HTERT RPE-1 (cell line): ENCODE data around the gene TRIM44.
"Not testable (repeated sequence)": the region's sequence is repeated elsewhere in the genome, so short reads cannot be mapped to it uniquely, and the experiment has no call there.

Experiments
- in situ Hi-C: fragments of 300-500 bp; cut with MboI; formaldehyde crosslinking; loops from 4 replicates; pipeline ENCODE4 v1.14.3; 2020; ENCODE audit warnings: low sequenced_read_pairs

Gene TRIM44

DNA sequence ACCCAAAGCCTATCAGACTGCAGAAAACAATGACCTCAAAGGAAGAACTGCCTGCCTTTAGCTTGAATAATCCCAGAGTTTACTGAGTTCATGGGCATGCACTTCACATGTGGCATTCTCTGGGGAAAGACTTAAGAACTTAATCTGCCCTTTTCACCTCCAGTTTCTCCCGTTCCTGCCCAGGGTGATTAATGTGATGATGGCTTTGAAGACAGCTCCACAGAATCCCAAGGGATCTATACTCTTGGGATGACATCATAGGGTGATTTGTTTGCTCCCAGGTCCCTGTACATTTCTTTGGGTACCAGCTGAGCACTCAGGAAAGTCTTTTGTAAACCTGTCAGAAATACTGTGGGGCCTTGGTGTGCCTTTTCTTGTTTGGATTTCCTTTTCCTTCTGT is 30.3 kb upstream of the TRIM44 start:
- in situ Hi-C loops, result no loop called here

GRCh38 chr11:35633827-35634423 is 28.6 kb upstream of the TRIM44 start:
- in situ Hi-C loops, result no loop called here

- in situ Hi-C loops, result no loop called here
Observed at GRCh38 chr11:35635933-35636332, 26.6 kb upstream of the TRIM44 start.

DNA sequence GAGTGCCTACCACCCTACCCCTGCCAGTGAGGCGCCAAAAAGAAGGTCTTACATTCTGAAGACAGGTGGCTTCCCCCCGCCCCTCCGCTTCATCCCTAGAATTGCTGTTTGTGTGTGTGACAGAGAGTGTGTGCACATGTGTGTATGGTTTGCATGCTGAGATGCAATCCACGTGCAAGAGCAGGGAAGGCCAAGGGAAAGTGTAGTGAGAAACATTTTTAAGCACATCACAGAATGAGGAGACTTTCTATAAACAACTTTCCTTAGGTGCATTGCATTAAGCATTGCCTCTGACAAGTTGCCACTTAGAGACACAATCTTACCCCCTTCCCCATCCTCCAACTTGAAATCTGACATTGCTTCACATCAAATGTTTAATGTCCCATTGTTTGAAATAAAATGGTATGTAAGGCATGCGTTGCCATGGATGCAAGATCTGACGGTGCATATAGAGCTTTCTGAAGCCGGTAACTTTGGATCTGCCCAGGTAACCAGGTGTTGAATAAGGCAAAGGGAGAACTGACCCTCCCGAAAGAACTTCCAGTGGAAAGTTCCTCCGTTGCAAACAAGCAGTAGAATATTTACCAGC is 22.9 kb upstream of the TRIM44 start:
- in situ Hi-C loops, result no loop called here

DNA sequence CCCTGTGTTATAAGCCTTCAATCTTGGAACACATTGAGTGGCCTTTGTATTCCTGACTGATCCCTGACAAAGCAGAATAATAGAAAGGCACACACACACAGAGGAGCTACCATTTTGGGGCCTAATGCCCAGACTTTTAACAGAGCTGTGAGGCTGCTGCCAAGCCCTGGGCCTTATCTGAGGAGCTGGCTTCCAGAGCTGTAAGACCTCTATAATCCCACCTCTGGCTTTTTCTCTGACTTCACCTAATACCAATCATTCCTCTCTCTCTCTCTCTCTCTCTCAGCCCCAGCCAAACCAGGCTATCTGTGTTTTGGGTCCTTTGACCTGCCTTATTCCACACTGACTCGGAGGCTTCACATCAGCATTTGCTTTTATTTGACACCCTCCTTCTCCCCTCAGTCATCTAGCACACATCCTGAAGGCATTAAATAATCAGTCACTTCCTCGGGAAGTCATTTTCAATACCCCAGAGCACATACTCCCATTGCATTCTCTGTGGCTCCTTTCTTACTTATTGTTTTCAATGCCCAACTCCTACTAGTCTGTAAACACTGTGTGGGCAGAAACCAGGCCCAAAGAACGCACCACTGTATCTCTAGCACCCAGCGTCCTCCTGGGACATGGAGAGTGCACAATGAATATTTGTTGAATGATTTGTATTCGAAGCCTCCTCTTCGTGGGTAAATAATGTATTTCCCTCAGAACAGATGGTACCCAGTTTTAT is 21.2 kb upstream of the TRIM44 start:
- in situ Hi-C loops, result no loop called here

DNA sequence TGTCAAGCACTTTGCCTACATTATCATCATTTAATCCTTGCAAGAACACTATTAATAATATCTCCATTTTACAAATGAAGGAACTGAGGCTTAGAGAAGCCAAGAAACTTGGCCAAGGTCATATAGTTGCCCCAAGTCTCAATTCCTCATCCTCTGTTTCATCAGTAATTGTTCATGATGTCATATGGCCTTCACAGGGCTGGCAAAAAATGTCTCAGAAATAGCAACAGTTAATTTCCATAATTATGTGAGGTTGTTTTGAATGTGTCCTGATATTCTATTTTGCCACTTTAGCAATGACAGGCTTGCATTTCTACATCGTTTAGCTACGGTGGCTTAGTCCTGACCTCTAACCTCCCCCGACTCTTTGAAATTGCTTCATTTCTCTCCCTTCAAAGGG is 20.6 kb upstream of the TRIM44 start:
- in situ Hi-C loops, result no loop called here

- in situ Hi-C loops, result no loop called here
Observed at GRCh38 chr11:35647421-35648093, 15.0 kb upstream of the TRIM44 start.

- in situ Hi-C loops, result no loop called here
Observed at GRCh38 chr11:35650006-35650405, 12.6 kb upstream of the TRIM44 start.

DNA sequence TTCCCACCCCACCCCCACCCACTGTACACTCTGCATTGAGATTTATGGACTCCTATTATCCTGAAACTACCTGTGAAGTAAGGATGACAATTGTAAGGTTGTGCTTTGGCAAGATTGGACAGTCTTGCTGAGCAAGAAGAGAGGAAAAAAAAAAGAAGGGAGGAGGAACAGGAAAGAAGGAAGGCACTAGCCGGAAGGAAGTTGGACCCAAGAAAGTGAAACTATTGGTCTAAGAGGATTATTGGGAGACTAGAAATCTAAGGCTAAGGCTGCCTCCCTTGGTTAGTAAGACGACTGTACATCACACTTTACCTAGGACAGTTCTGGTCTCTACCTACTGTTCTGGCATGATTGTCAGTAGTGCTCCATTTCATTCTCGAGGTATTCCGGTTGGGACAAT is 12.1 kb upstream of the TRIM44 start:
- in situ Hi-C loops, result no loop called here

GRCh38 chr11:35651263-35651662 is 11.3 kb upstream of the TRIM44 start:
- in situ Hi-C loops, result no loop called here

DNA sequence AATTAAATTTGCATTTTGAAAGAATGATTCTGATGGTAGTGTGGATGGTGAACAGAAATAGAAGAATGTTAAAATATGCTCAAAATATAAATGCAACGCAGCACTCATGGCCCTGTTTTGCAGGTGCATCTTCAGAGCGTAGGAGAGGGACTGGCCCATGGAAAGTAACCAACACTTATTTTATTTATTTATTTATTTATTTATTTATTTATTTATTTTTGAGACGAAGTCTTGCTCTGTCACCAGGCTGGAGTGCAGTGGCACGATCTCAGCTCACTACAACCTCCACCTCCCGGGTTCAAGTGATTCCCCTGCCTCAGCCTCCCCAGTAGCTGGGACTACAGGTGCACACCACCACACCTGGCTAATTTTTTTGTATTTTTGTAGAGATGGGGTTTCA is 9.8 kb upstream of the TRIM44 start:
- in situ Hi-C loops, result not testable (repeated sequence)

GRCh38 chr11:35654711-35655110 is 7.9 kb upstream of the TRIM44 start:
- in situ Hi-C loops, result no loop called here

GRCh38 chr11:35655254-35655653 is 7.3 kb upstream of the TRIM44 start:
- in situ Hi-C loops, result no loop called here

DNA sequence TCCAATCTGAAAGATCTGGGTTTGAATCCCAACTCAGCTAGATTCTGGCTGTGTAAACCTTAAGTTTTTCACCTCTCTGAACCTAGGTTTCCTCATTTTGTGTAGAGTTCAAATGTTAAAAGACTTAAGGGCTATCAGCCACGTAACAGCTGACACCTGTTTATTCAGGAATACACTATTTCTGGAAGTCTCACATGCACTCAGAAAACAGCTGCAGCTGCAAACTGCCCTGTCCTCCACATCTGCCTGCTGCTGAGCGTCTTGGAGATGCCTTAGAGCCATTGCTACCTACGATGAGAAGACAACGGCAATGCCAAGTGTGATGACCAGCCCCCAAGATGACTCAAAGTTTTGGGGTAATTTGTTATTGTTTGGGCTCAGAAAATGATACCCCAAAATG is 6.7 kb upstream of the TRIM44 start:
- in situ Hi-C loops, result no loop called here

- in situ Hi-C loops, result no loop called here
Observed at GRCh38 chr11:35658020-35658948, 4.3 kb upstream of the TRIM44 start.

DNA sequence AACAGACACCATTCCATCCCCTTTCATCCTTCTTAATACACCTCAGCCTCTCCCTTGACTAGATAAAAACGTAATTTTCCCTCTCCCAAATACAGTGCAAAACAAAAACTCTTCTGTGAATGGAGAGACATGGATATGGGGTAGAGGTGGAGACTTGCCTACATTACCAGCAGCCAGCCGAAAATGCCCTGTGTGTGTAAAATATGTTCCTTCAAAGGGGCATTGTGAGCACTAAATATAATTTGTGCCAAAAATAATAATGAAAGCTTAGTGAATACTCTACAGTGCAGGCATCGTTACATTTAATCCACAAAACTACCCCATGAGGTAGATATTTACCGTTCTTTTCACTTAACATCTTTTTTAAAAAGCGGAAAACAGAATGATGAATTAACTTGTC is 1.0 kb upstream of the TRIM44 start:
- in situ Hi-C loops, result no loop called here

DNA sequence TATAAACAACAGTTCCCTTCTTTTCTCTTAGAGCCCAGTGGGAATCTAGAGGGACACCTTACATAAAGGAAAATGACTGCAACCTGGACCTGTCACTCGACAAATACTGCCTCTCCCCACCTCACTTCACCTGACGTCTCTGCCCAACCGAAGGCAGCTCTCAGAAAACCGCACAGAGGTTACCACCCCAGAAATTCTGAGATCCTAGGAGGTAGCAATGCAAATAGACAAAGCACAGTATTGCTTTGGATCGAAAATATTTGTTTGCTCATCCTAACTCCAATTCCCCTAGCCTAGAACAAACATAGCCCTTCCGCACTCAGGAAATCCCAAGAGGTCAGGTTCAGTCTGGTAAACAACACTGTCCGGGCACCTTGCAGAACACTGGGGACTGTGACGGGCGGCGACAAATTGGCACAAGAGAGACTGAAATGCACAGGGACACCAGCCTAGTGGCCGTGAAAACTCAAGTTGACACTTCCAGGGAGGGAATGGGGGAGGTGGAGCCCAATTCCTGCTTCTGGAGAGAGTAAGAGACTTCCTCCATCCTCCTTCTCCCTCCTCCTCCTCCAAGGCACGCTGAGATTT is 420 bp upstream of the TRIM44 start:
- in situ Hi-C loops, result no loop called here

DNA sequence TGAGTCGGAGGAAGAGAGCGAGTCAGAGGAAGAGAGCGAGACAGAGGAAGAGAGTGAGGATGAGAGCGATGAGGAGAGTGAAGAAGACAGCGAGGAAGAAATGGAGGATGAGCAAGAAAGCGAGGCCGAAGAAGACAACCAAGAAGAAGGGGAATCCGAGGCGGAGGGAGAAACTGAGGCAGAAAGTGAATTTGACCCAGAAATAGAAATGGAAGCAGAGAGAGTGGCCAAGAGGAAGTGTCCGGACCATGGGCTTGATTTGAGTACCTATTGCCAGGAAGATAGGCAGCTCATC is 780 bp downstream of the TRIM44 start:
- in situ Hi-C loops, result no loop called here

DNA sequence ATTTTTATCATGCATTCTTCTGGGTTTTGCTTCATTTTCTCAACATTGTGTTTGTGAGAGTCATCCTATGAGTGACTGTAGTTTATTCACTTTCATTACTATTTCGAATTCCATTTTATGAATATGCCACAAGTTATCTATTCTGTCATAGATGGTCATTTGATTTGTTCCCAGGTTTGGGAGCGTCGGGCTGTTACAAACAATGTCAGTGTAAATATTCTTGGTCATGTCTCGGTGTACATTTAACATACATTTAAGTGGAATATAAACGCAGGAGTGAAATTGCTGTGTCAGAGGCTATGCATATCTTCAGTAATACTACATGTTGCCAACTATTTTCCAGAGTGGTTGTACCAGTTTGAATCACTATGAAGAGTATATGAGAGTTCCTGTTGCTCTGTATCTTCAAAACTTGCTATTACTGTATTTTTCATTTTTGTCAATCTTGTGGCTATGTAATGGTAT is 2.4 kb downstream of the TRIM44 start:
- in situ Hi-C loops, result no loop called here

DNA sequence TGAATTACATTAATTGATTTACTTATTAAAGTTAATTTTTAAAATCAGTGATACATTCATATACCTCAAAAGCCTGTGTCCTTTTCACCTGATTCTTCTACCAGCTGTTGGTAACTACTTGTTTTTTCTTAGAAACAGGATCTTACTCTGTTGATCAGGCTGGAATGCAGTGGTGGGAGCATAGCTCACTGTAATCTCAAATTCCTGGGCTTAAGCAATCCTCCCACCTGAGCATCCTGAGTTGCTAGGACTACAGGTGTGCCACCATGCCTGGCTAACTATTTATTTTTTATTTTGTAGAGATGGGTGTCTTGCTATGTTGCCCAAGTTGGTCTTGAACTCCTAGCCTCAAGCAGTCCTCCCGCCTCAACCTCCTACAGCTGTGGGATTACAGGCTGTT is 4.7 kb downstream of the TRIM44 start:
- in situ Hi-C loops, result no loop called here

DNA sequence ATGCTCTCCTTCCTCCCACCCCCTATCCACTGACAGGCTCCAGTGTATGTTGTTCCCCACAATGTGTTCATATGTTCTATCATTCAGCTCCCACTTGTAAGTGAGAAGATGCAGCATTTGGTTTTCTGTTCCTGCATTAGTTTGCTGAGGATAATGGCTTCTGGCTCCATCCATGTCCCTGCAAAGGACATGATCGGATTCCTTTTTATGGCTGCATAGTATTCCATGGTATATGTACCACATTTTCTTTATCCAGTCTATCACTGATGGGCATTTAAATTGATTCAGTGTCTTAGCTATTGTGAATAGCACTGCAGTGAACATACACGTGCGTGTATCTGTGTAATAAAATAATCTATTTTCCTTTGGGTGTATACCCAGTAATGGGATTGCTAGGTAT is 5.8 kb downstream of the TRIM44 start:
- in situ Hi-C loops, result not testable (repeated sequence)
